CD4-positive, CD25-positive, alpha-beta regulatory T cell (primary cell): ENCODE data around the gene TBC1D22A. TPM values are rescaled to one million over a fixed set of nuclear protein-coding genes. Genes with fewer than 3 reads are reported as not detected.

Source experiments
- ATAC-seq, 2 donors: fragments of 150-1000 bp; cut with Tn5 transposase; one replicate each; pipeline ENCODE4 v1.10.0; 2021; ENCODE audit warnings: low read depth in 2 of 2, moderate number of reproducible peaks in 2 of 2, moderate library complexity in 1 of 2
- DNase-seq, 3 donors: peaks; one replicate each; pipeline versions ENCODE4 v3.0.0 to v3.0.0-alpha.2; 2012 to 2022; ENCODE audit warnings: mixed read lengths in 1 of 3
- H3K27ac ChIP-seq: one replicate; pipeline ENCODE4 v1.7.0; 2013; ENCODE audit warnings: mild to moderate bottlenecking, low read length; ENCODE audit not compliant: insufficient read depth, poor library complexity, severe bottlenecking
- H3K27me3 ChIP-seq: one replicate; pipeline ENCODE4 v1.7.0; 2013; ENCODE audit warnings: low read length; ENCODE audit not compliant: control insufficient read depth, insufficient read depth
- H3K36me3 ChIP-seq: one replicate; pipeline ENCODE4 v1.7.0; 2013; ENCODE audit warnings: mild to moderate bottlenecking, low read length, moderate library complexity; ENCODE audit not compliant: control insufficient read depth, insufficient read depth
- H3K4me1 ChIP-seq: 2 replicates; pipeline ENCODE4 v1.7.0; 2013; ENCODE audit warnings: mild to moderate bottlenecking, low read length; ENCODE audit not compliant: insufficient read depth, control insufficient read depth, poor library complexity, severe bottlenecking
- H3K4me3 ChIP-seq: one replicate; pipeline ENCODE4 v1.7.0; 2013; ENCODE audit warnings: low read depth, mild to moderate bottlenecking, low read length, moderate library complexity
- H3K9me3 ChIP-seq, 2 experiments: 1 replicate in 1 of 2; 2 replicates in 1 of 2; pipeline ENCODE4 v1.7.0; 2013; ENCODE audit warnings: low read length in 2 of 2, mild to moderate bottlenecking in 1 of 2, moderate library complexity in 1 of 2; ENCODE audit not compliant: control insufficient read depth in 2 of 2
- H3K27ac Mint-ChIP-seq, 3 donors: one replicate each; pipeline ENCODE4 v1.8.0; 2020 to 2022; ENCODE audit warnings: mild to moderate bottlenecking in 3 of 3, mixed read lengths in 3 of 3, moderate library complexity in 2 of 3
- H3K27me3 Mint-ChIP-seq: one replicate; pipeline ENCODE4 v1.8.0; 2022; ENCODE audit warnings: mild to moderate bottlenecking, mixed read lengths
- H3K36me3 Mint-ChIP-seq: one replicate; pipeline ENCODE4 v1.8.0; 2020; ENCODE audit warnings: mixed read lengths
- H3K4me1 Mint-ChIP-seq, 4 donors: one replicate each; pipeline ENCODE4 v1.8.0; 2020 to 2022; ENCODE audit warnings: mixed read lengths in 4 of 4, mild to moderate bottlenecking in 1 of 4
- H3K4me3 Mint-ChIP-seq, 4 donors: one replicate each; pipeline ENCODE4 v1.8.0; 2020 to 2022; ENCODE audit warnings: mild to moderate bottlenecking in 4 of 4, mixed read lengths in 4 of 4, moderate library complexity in 3 of 4
- H3K9me3 Mint-ChIP-seq, 7 donors: one replicate each; pipeline ENCODE4 v1.8.0; 2020 to 2022; ENCODE audit warnings: mixed read lengths in 7 of 7, mild to moderate bottlenecking in 3 of 7, moderate library complexity in 2 of 7
- polyA plus RNA-seq, 4 donors: library from polyadenylated mRNA; unstranded; fragments of 300-500 nt; fragmentation: Illumina TruSeq; gene quantifications; one replicate each; pipeline ENCODE4 v1.2.3, GENCODE V29; 2021
- total RNA-seq: library from RNA; stranded (reverse); gene quantifications from one replicate; pipeline ENCODE4 v1.2.3, GENCODE V29; 2022

TBC1D22A gene
- total and polyA plus RNA-seq, 5 donors from 2014 or later: 19.8 to 42.5 (median 24.3) TPM

- no peak for ATAC-seq
- peaks cover 0 to 12% (median 0%) of the 10 kb centered on the region in 7 donors for H3K9me3 Mint-ChIP-seq
- Histone ChIP-seq H3K9me3 (no peaks in the 10 kb centered on the region), H3K27ac (no peak overlapping the region), H3K36me3 (no peaks in the 10 kb centered on the region), H3K27me3 (no peaks in the 10 kb centered on the region), H3K4me3 (no peak overlapping the region), H3K4me1 (no peaks in the 10 kb centered on the region)
- peaks cover 16% of the 10 kb centered on the region for H3K36me3 Mint-ChIP-seq
- no peak overlapping the region for H3K4me3 Mint-ChIP-seq
- H3K27me3 Mint-ChIP-seq: no peaks in the 10 kb centered on the region
- no peak for DNase-seq
- H3K27ac Mint-ChIP-seq: no peak overlapping the region
- peaks cover 0 to 2% (median under 1%) of the 10 kb centered on the region in 4 donors for H3K4me1 Mint-ChIP-seq
These were observed 412.9 kb downstream of the TBC1D22A start for GRCh38 chr22:47175151-47176025.

- Histone ChIP-seq H3K36me3 (no peaks in the 10 kb centered on the region), H3K4me1 (no peaks in the 10 kb centered on the region), H3K4me3 (no peak overlapping the region), H3K27ac (no peak overlapping the region), H3K27me3 (no peaks in the 10 kb centered on the region), H3K9me3 (no peaks in the 10 kb centered on the region)
- H3K4me1 Mint-ChIP-seq: peaks cover 0 to 2% (median under 1%) of the 10 kb centered on the region in 4 donors
- DNase-seq (no peak), ATAC-seq (no peak)
- H3K27me3 Mint-ChIP-seq: no peaks in the 10 kb centered on the region
- H3K27ac Mint-ChIP-seq: no peak overlapping the region
- H3K9me3 Mint-ChIP-seq: peaks cover 0 to 12% (median 0%) of the 10 kb centered on the region in 7 donors
- H3K4me3 Mint-ChIP-seq: no peak overlapping the region
- peaks cover 16% of the 10 kb centered on the region for H3K36me3 Mint-ChIP-seq
These were observed 413.6 kb downstream of the TBC1D22A start for GRCh38 chr22:47176026-47176389.

DNA sequence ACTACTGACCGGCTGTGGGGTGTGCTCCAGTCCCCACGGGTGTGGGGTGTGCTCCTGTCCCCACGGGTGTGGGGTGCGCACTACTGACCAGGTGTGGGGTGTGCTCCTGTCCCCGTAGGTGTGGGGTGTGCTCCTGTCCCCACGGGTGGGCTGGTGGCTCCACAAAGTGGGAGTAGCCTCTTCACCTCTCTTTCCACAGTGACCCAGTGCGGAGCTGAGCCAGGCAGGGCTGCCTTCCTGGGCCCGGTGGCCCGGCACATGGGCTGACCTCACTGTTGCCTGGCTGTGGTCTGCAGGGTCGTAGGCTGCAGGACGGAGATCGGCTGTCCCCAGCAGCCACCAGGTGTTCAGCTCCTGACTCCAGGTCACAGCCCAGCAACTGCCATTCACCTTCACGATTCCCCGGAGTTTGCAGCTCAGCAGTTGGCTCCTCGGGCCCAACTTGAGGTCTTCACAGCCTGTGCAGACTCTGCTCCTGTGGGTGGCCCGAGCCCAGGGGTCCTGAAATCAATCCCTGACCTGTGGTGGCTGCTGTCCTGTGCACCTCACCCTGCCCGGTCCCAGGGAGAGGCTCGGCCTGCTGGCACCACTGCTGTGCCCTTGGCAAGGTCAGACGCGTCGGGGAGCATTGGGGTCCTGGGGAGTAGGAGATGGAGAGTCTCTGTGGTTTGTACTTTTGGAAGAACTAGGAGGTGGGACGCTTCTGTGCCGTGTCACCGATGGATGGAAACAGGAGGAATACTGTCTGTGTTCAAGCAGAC lies 414.3 kb downstream of the TBC1D22A start:
- Histone ChIP-seq H3K27ac (no peak overlapping the region), H3K4me3 (no peak overlapping the region), H3K9me3 (no peaks in the 10 kb centered on the region), H3K4me1 (no peaks in the 10 kb centered on the region), H3K36me3 (no peaks in the 10 kb centered on the region), H3K27me3 (no peaks in the 10 kb centered on the region)
- H3K4me3 Mint-ChIP-seq: no peak overlapping the region
- H3K4me1 Mint-ChIP-seq: peaks cover 0 to 2% (median under 1%) of the 10 kb centered on the region in 4 donors
- DNase-seq (no peak), ATAC-seq (peak in 1 of 2 donors; percentile 13)
- no peak overlapping the region for H3K27ac Mint-ChIP-seq
- H3K36me3 Mint-ChIP-seq: peaks cover 16% of the 10 kb centered on the region
- H3K27me3 Mint-ChIP-seq: no peaks in the 10 kb centered on the region
- peaks cover 0 to 16% (median 0%) of the 10 kb centered on the region in 7 donors for H3K9me3 Mint-ChIP-seq

- peaks cover 0 to 18% (median 0%) of the 10 kb centered on the region in 7 donors for H3K9me3 Mint-ChIP-seq
- H3K27ac Mint-ChIP-seq: no peak overlapping the region
- Histone ChIP-seq H3K4me3 (no peak overlapping the region), H3K4me1 (no peaks in the 10 kb centered on the region), H3K36me3 (no peaks in the 10 kb centered on the region), H3K27me3 (no peaks in the 10 kb centered on the region), H3K9me3 (no peaks in the 10 kb centered on the region), H3K27ac (no peak overlapping the region)
- no peak for DNase-seq
- peaks cover 0 to 2% (median 0%) of the 10 kb centered on the region in 4 donors for H3K4me1 Mint-ChIP-seq
- H3K36me3 Mint-ChIP-seq: peaks cover 16% of the 10 kb centered on the region
- no peak overlapping the region for H3K4me3 Mint-ChIP-seq
- no peaks in the 10 kb centered on the region for H3K27me3 Mint-ChIP-seq
- no peak for ATAC-seq
These were observed 414.9 kb downstream of the TBC1D22A start for GRCh38 chr22:47177334-47177815.

DNA sequence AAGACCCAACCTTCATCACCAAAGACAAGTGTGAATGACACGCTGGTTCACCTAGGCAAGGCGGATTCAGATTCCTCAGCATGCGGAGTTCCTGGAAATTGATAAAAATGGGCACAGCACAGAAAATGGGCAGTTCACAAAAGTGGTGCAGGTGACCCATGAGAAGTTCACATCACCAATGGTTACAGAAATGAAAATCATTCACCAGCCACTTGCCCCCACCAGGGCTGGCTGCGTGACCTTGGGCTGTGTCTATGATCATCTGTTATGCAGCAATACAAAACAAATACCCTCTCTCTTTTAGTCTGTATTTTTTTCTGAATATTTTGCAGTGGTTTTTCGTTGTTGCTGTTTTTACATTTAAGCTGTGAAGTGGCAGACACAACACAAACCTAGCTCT lies 415.9 kb downstream of the TBC1D22A start:
- DNase-seq (no peak), ATAC-seq (no peak)
- Mint-ChIP-seq H3K36me3 (peaks cover 16% of the 10 kb centered on the region), H3K27ac (no peak overlapping the region), H3K27me3 (no peaks in the 10 kb centered on the region), H3K9me3 (peaks cover 0 to 23% (median 4%) of the 10 kb centered on the region in 7 donors), H3K4me3 (no peak overlapping the region), H3K4me1 (peaks cover 0 to 2% (median 0%) of the 10 kb centered on the region in 4 donors)
- Histone ChIP-seq H3K36me3 (no peaks in the 10 kb centered on the region), H3K27me3 (no peaks in the 10 kb centered on the region), H3K27ac (no peak overlapping the region), H3K4me3 (no peak overlapping the region), H3K4me1 (no peaks in the 10 kb centered on the region), H3K9me3 (no peaks in the 10 kb centered on the region)

DNA sequence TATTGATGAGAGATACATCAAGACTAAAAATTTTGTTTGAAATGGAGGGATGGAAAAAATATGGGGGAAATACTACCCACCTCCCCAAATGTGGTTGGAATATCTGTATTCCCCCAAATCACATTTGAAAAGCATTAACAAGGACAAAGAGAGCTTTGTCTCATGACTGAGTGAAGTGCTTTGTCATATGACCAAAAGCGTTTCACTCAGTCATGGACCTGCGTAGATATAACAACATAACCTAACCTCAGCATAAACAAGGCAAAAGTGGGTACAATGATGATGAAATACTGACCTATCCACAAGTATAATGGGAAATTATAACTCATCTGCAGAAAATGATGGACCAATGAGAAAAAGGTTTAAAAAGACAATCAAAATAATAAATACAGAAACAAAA lies 418.3 kb downstream of the TBC1D22A start:
- peaks cover 0 to 41% (median 8%) of the 10 kb centered on the region in 7 donors for H3K9me3 Mint-ChIP-seq
- peaks cover 5% of the 10 kb centered on the region for H3K27me3 Mint-ChIP-seq
- peaks cover 6% of the 10 kb centered on the region for H3K36me3 Mint-ChIP-seq
- no peak for ATAC-seq
- no peak overlapping the region for H3K27ac Mint-ChIP-seq
- Histone ChIP-seq H3K9me3 (no peaks in the 10 kb centered on the region), H3K27ac (no peak overlapping the region), H3K36me3 (no peaks in the 10 kb centered on the region), H3K4me3 (no peak overlapping the region), H3K27me3 (no peaks in the 10 kb centered on the region), H3K4me1 (no peaks in the 10 kb centered on the region)
- H3K4me1 Mint-ChIP-seq: peaks cover 0 to 2% (median 0%) of the 10 kb centered on the region in 4 donors
- no peak for DNase-seq
- H3K4me3 Mint-ChIP-seq: no peak overlapping the region

DNA sequence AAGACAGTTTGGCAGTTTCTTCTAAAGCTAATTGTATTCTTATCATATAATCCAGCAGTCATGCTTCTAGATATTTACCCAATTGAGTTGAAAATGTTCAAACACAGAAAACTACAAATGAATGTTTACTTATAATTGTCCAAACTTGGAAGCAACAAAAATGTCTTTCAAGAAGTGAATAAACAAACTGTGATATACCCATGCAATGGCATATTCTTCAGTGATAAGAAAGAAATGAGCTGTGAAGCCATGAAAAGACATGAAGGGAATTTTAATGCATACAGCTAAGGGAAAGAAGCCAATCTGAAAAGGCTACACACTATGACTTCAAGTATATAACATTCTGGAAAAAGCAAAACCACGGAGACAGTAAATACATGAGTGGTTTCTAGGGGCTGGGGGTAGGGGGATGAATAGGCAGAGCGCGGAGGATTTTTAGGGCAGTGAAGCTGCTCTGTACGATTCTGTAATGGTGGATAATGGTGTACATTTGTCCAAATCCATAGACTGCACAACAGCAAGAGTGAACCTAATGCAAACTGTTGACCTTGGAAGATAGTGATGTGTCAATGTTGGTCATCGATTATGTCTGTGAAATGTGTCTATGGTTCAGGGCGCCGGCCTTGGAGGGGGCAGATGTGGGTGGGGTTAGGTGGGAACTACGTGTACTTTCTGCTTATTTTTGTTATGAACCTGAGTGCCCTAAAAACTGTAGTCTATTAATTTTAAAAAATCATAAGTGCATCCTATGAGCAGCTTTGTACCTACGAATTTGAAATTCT lies 424.9 kb downstream of the TBC1D22A start:
- ATAC-seq (no peak), DNase-seq (no peak)
- H3K4me3 Mint-ChIP-seq: no peak overlapping the region
- peaks cover 7% of the 10 kb centered on the region for H3K27me3 Mint-ChIP-seq
- Histone ChIP-seq H3K27ac (no peak overlapping the region), H3K27me3 (no peaks in the 10 kb centered on the region), H3K9me3 (no peaks in the 10 kb centered on the region), H3K36me3 (no peaks in the 10 kb centered on the region), H3K4me1 (no peaks in the 10 kb centered on the region), H3K4me3 (no peak overlapping the region)
- no peaks in the 10 kb centered on the region for H3K36me3 Mint-ChIP-seq
- no peaks in the 10 kb centered on the region for H3K4me1 Mint-ChIP-seq
- peak overlapping the region in 1 of 3 donors; percentile 40 for H3K27ac Mint-ChIP-seq
- peaks cover 0 to 26% (median 7%) of the 10 kb centered on the region in 7 donors for H3K9me3 Mint-ChIP-seq
